ENCODE measurements around the gene DCTN5. TPM values are rescaled to one million over a fixed set of nuclear protein-coding genes. Genes with fewer than 3 reads are reported as not detected.
A peak's percentile ranks its signal among the peaks of the same experiment; 100 is the strongest.

The DCTN5 gene
- total and polyA plus RNA-seq, 2 of the 13 experiments (the other 11 are each of a cell fraction or from before 2014, with no cell fraction given), result 105 to 207 TPM

DNA sequence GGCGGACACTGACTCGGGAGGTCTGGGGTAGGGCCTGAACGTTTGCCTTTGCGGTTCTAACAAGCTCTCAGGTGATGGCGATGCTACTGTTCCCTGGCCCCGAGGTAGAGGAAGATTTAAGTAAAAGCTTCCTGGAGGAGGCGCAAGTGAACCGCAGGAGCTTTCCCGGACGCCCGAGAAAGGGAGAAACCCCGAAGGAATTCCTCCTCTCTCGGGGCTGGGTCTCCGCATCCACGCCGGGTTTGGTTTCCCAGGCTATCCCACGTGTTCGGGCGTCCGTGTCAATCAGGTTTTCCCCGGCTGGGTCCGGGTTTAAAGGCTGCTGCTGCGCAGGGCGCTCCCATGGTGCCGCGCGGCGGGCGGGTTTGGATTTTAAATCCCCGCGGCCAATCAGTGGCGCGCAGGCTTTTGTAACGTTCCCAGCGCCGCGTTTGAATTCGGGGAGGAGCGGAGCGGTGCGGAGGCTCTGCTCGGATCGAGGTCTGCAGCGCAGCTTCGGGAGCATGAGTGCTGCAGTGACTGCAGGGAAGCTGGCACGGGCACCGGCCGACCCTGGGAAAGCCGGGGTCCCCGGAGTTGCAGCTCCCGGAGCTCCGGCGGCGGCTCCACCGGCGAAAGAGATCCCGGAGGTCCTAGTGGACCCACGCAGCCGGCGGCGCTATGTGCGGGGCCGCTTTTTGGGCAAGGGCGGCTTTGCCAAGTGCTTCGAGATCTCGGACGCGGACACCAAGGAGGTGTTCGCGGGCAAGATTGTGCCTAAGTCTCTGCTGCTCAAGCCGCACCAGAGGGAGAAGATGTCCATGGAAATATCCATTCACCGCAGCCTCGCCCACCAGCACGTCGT, 37.4 kb downstream of the DCTN5 start, which contains the start of gene PLK1 (continued):
- TF ChIP-seq, protein P1, sequence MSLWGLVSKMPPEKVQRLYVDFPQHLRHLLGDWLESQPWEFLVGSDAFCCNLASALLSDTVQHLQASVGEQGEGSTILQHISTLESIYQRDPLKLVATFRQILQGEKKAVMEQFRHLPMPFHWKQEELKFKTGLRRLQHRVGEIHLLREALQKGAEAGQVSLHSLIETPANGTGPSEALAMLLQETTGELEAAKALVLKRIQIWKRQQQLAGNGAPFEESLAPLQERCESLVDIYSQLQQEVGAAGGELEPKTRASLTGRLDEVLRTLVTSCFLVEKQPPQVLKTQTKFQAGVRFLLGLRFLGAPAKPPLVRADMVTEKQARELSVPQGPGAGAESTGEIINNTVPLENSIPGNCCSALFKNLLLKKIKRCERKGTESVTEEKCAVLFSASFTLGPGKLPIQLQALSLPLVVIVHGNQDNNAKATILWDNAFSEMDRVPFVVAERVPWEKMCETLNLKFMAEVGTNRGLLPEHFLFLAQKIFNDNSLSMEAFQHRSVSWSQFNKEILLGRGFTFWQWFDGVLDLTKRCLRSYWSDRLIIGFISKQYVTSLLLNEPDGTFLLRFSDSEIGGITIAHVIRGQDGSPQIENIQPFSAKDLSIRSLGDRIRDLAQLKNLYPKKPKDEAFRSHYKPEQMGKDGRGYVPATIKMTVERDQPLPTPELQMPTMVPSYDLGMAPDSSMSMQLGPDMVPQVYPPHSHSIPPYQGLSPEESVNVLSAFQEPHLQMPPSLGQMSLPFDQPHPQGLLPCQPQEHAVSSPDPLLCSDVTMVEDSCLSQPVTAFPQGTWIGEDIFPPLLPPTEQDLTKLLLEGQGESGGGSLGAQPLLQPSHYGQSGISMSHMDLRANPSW (CRISPR knock-in tag; IDR thresholded peaks at IDR 0.05; ENCODE audit: borderline replicate concordance), result 0 out of 2 replicates have a peak, but pooled peaks have one; percentile 80
- TF ChIP-seq NR2F1 (CRISPR knock-in tag; IDR thresholded peaks at IDR 0.05) (0 out of 4 replicates have a peak, but pooled peaks of 1 of the 2 experiments have one; percentile 10), RXRB (CRISPR knock-in tag; IDR thresholded peaks at IDR 0.05; ENCODE audit: borderline replicate concordance) (peak; percentile 62; the same call in 1 of the 2 replicates), YEATS2 (CRISPR knock-in tag; IDR thresholded peaks at IDR 0.05; ENCODE audit: borderline replicate concordance) (peak; percentile 75; the same call in 1 of the 2 replicates), SP2 (CRISPR knock-in tag; IDR thresholded peaks at IDR 0.05) (peak; percentile 48; the same call in 1 of the 2 replicates), SMC3 (IDR thresholded peaks at IDR 0.05; ENCODE audit: low read length) (peak; percentile 24; the same call in 1 of the 2 replicates), SKI (IDR thresholded peaks at IDR 0.05; ENCODE audit: partially characterized antibody) (peak; percentile 43), TEAD3 (CRISPR knock-in tag; optimal IDR thresholded peaks at IDR 0.05; ENCODE audit: borderline replicate concordance) (peak; percentile 45), ZNF563 (CRISPR knock-in tag; IDR thresholded peaks at IDR 0.05) (peak; percentile 90), ZNF34 (CRISPR knock-in tag; IDR thresholded peaks at IDR 0.05; ENCODE audit: borderline replicate concordance) (peak; percentile 97), SYNCRIP (IDR thresholded peaks at IDR 0.05; ENCODE audit: insufficient read depth, low read depth, low read length) (no peak), HDAC6 (IDR thresholded peaks at IDR 0.05; ENCODE audit: low read depth, low read length) (no peak), NFRKB (IDR thresholded peaks at IDR 0.05) (no peak), TCF7L2 (IDR thresholded peaks at IDR 0.05; ENCODE audit: low read depth, low read length) (no peak), PCBP1 (IDR thresholded peaks at IDR 0.05; ENCODE audit: borderline replicate concordance, low read depth, low read length) (peak; percentile 85; the same call in 1 of the 2 replicates), WIZ (CRISPR knock-in tag; IDR thresholded peaks at IDR 0.05) (no peak), PHF8 (CRISPR knock-in tag; IDR thresholded peaks at IDR 0.05) (peak; percentile 83)
- TF ChIP-seq, protein P2, sequence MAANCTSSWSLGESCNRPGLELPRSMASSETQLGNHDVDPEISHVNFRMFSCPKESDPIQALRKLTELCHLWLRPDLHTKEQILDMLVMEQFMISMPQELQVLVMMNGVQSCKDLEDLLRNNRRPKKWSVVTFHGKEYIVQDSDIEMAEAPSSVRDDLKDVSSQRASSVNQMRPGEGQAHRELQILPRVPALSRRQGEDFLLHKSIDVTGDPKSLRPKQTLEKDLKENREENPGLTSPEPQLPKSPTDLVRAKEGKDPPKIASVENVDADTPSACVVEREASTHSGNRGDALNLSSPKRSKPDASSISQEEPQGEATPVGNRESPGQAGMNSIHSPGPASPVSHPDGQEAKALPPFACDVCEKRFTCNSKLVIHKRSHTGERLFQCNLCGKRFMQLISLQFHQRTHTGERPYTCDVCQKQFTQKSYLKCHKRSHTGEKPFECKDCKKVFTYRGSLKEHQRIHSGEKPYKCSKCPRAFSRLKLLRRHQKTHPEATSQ (CRISPR knock-in tag; IDR thresholded peaks at IDR 0.05; ENCODE audit: borderline replicate concordance), result peak; percentile 100
- TF ChIP-seq, protein P3, sequence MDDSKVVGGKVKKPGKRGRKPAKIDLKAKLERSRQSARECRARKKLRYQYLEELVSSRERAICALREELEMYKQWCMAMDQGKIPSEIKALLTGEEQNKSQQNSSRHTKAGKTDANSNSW (CRISPR knock-in tag; IDR thresholded peaks at IDR 0.05; ENCODE audit: borderline replicate concordance), result 0 out of 2 replicates have a peak, but pooled peaks have one; percentile 87
